ENCODE measurements around the gene ZG16B.

- TF ChIP-seq POLR2A (IDR thresholded peaks at IDR 0.05; ENCODE audit: control extremely low read depth in 1 of 2, low read depth in 2 of 2, low read length in 2 of 2): no peak
- TF ChIP-seq MAFK (IDR thresholded peaks at IDR 0.05; ENCODE audit: low read depth, low read length): no peak
- TF ChIP-seq SUZ12 (IDR thresholded peaks at IDR 0.05; ENCODE audit: low read length): no peak
- TF ChIP-seq CTCF (IDR thresholded peaks at IDR 0.05; ENCODE audit: control extremely low read depth in 1 of 3, insufficient read depth in 1 of 3, low read depth in 1 of 3, low read length in 3 of 3): peak; percentile 81 to 95 (median 95)
Observed at GRCh38 chr16:2842340-2843000, 12.4 kb downstream of the ZG16B start.

Measured in H1 (cell line).